NB4 (cell line): ENCODE data around the gene SLC35G4.
"Not testable (repeated sequence)": the region's sequence is repeated elsewhere in the genome, so short reads cannot be mapped to it uniquely, and the experiment has no call there.

Experiments
- DNase-seq: peaks from one replicate; pipeline ENCODE4 v3.0.0; 2010; ENCODE audit warnings: low read depth
- H3K4me3 ChIP-seq: one replicate; pipeline ENCODE4 v1.5.1; 2011; ENCODE audit warnings: mild to moderate bottlenecking, low read depth, low read length, moderate library complexity
- CTCF ChIP-seq: IDR thresholded peaks from one replicate; pipeline ENCODE4 v1.5.1; 2012; ENCODE audit warnings: low read depth, low read length
- MAX ChIP-seq: IDR thresholded peaks from 2 replicates; pipeline ENCODE4 v1.6.1; 2011; ENCODE audit warnings: low read depth, low read length
- MYC ChIP-seq: IDR thresholded peaks from 2 replicates; pipeline ENCODE4 v1.6.1; 2011; ENCODE audit warnings: low read depth, low read length
- POLR2A ChIP-seq: IDR thresholded peaks from 2 replicates; pipeline ENCODE4 v1.6.1; 2011; ENCODE audit warnings: mild to moderate bottlenecking; ENCODE audit not compliant: insufficient read length; ENCODE audit errors: extremely low read depth

SLC35G4 gene

DNA sequence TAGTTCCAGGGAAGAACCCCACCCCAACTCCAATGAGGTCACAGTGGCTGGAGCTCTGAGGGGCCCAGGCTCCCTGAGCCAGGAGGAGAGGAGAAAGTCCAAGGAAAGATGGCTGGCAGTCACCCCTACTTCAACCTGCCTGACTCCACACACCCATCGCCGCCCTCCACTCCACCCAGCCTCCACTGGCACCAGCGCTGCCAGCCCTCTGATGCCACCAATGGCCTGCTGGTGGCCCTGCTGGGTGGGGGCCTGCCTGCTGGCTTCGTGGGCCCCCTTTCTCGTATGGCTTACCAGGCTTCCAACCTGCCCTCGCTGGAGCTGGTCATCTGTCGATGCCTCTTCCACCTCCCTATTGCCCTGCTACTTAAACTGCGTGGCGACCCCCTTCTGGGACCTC, at the start of gene SLC35G4:
SLC35G4 (plus strand) TSS at position 109 of the 400 bp plus-strand sequence; CDS start at position 109, 0 bp downstream.
- not testable (repeated sequence) for H3K4me3 ChIP-seq, DNase-seq

GRCh38 chr18:11561293-11561692, 48.1 kb upstream of the SLC35G4 start:
- no peak for TF ChIP-seq MAX
- TF ChIP-seq POLR2A = no peak
- H3K4me3 ChIP-seq = no peak overlapping the region
- no peak for DNase-seq

DNA sequence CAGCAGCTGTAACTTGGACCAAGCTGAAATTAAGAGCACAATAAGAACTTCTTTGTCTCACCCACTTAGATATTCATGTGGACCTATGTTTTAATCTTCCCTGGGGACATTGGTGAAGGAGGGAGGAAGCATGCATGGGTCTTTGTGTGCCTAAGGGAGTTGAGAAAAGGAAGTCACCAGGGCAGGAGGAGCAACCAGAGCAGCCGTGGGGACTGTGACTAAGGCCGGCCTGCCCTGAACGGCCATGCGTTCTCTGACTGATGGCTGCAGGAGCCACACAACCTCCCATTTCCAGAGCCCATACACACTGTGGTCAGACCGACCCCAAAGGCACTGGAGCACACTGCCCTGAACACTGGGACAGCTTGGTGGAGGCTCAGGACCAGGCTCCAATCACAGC, 43.7 kb upstream of the SLC35G4 start:
- TF ChIP-seq MAX (no peak), POLR2A (no peak), MYC (no peak), CTCF (no peak)
- no peak overlapping the region for H3K4me3 ChIP-seq
- DNase-seq = peak; percentile 69

DNA sequence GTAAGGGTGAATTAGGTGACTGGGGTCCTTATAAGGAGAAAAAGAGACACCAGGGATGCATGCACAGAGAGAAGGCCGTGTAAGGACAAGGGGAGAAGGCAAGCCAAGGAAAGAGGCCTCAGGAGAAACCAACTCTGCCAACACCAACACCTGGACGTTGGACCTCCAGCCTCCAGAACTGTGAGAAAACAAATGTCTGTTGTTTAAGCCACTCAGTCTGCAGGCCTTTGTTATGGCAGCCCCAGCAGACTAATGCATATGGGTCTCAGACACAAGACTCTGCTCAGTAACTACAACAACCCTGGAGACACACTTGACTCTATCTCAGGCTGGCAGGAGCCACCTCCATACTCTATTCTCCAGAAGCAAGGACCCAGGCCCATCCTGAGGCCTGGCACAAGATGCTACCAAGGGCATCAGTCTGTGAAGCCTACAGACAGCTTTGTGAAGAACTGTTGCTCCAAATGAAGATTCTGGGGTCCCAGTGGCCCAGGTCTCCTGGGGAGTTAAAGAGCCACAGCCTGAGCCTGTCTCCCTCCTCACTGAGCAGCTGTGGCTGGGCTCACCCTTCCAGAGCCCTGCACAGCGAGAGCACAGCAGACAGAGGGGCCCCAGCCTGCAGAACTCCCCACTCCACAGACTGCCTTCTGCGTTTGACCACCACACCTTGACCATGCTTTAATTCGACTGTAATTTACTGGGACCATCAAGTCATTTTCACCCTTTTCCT, 43.0 kb upstream of the SLC35G4 start:
- TF ChIP-seq MYC (no peak), CTCF (no peak), POLR2A (no peak), MAX (no peak)
- H3K4me3 ChIP-seq = no peak overlapping the region

GRCh38 chr18:11567396-11567795, 42.0 kb upstream of the SLC35G4 start:
- H3K4me3 ChIP-seq = no peak overlapping the region
- DNase-seq = no peak
- TF ChIP-seq POLR2A (no peak), MYC (no peak), CTCF (no peak), MAX (no peak)

More for the DNA sequence above, 43.0 kb upstream of the SLC35G4 start:
- no peak for DNase-seq

GRCh38 chr18:11570073-11570588, 39.3 kb upstream of the SLC35G4 start:
- DNase-seq = no peak
- no peak for TF ChIP-seq CTCF
- TF ChIP-seq MAX = no peak
- TF ChIP-seq POLR2A = no peak
- TF ChIP-seq MYC = no peak
- no peak overlapping the region for H3K4me3 ChIP-seq
